ENCODE measurements around the gene HOXB8.

DNA sequence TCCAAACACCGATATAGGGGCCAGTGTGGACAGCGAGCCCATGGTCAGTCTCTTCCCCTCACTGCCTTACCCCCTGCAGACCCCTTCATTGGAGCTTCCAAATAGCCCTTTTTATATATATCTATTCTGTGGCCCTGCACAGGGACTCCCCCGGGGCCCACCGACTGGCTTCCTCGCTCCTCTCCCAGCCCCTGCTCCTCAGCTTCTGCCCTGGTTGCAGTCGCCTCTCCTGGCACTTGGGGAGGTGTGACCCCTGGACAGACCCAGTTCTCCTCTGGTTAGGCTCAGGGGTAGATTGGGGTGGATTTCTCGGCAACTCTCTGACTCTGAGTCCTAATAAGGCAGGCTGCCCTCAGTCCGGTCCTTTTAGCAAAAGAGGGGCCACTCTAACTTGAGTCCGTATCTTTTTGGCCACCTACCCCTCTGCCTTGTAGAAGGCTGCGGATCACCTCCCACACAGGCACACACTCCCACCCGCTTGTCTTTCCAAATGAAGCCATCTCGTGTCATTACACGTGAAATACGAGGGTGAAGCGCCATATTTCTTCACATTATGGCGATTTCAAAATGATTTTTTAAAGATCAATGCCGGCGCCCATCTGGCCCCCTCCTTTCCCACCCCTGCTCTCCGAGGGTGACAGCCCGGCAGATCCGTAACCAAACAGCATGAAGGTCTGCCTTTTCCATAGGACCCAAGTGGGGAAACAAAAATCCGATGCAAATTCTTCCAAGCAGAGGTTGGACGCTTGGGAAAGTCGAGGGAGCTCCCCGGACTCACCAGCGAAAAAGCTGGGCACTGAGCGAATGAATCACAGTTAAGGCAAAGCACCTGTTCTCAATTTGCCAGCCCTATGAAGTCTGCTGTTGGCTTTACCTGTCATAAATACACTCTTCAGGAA lies 12.8 kb upstream of the HOXB8 start:
- TF ChIP-seq, protein P1, sequence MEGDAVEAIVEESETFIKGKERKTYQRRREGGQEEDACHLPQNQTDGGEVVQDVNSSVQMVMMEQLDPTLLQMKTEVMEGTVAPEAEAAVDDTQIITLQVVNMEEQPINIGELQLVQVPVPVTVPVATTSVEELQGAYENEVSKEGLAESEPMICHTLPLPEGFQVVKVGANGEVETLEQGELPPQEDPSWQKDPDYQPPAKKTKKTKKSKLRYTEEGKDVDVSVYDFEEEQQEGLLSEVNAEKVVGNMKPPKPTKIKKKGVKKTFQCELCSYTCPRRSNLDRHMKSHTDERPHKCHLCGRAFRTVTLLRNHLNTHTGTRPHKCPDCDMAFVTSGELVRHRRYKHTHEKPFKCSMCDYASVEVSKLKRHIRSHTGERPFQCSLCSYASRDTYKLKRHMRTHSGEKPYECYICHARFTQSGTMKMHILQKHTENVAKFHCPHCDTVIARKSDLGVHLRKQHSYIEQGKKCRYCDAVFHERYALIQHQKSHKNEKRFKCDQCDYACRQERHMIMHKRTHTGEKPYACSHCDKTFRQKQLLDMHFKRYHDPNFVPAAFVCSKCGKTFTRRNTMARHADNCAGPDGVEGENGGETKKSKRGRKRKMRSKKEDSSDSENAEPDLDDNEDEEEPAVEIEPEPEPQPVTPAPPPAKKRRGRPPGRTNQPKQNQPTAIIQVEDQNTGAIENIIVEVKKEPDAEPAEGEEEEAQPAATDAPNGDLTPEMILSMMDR (conservative IDR thresholded peaks at IDR 0.05; ENCODE audit: low read depth in 2 of 2) = no peak
- TF ChIP-seq CREB1 (CRISPR knock-in tag; IDR thresholded peaks at IDR 0.05; ENCODE audit: low read depth) (no peak), JUNB (IDR thresholded peaks at IDR 0.05; ENCODE audit: unreplicated experiment) (no peak)
